Panc1 (cell line): ENCODE measurements around the gene DPAGT1. TPM values are rescaled to one million over a fixed set of nuclear protein-coding genes. Genes with fewer than 3 reads are reported as not detected.

Source experiments
- total RNA-seq: library from RNA; stranded (reverse); gene quantifications from one replicate; pipeline ENCODE4 v1.2.1, GENCODE V29; 2021; ENCODE audit not compliant: unreplicated experiment

DPAGT1 gene
- total RNA-seq, 1 experiment from 2014 or later: 72.1 TPM

Other genes starting within 250 kb of the DPAGT1 start
- gene CXCR5, start 218.0 kb downstream of the DPAGT1 start, total RNA-seq: not detected
- 234 TPM for gene BCL9L, start 175.9 kb downstream of the DPAGT1 start, total RNA-seq
- 0.92 TPM for gene UPK2, start 145.6 kb downstream of the DPAGT1 start, total RNA-seq
- gene FOXR1, start 130.1 kb downstream of the DPAGT1 start, total RNA-seq: not detected
- gene CENATAC, start 103.7 kb downstream of the DPAGT1 start, total RNA-seq: 45.4 TPM
- 1,083 TPM for gene RPS25, start 83.5 kb downstream of the DPAGT1 start, total RNA-seq
- gene TRAPPC4, start 83.1 kb downstream of the DPAGT1 start, total RNA-seq: 78.9 TPM
- 33.2 TPM for gene SLC37A4, start 71.0 kb downstream of the DPAGT1 start, total RNA-seq
- 268 TPM for gene HYOU1, start 44.6 kb downstream of the DPAGT1 start, total RNA-seq
- 28.2 TPM for gene VPS11, start 34.0 kb downstream of the DPAGT1 start, total RNA-seq
- 61.6 TPM for gene HMBS, start 17.0 kb downstream of the DPAGT1 start, total RNA-seq
- gene C2CD2L, start 5.5 kb upstream of the DPAGT1 start, total RNA-seq: 10.1 TPM
- 52.7 TPM for gene HINFP, start 19.7 kb upstream of the DPAGT1 start, total RNA-seq
- gene ABCG4, start 47.2 kb upstream of the DPAGT1 start, total RNA-seq: 0.39 TPM
- 25.2 TPM for gene NLRX1, start 66.9 kb upstream of the DPAGT1 start, total RNA-seq
- 0.23 TPM for gene NHERF4, start 83.6 kb upstream of the DPAGT1 start, total RNA-seq
- gene CBL, start 104.5 kb upstream of the DPAGT1 start, total RNA-seq: 69.9 TPM
- gene MCAM, start 215.3 kb upstream of the DPAGT1 start, total RNA-seq: 27.2 TPM
- 69.0 TPM for gene RNF26, start 232.7 kb upstream of the DPAGT1 start, total RNA-seq
- gene C1QTNF5, start 239.0 kb upstream of the DPAGT1 start, total RNA-seq: not detected
- not detected for gene MFRP, start 244.9 kb upstream of the DPAGT1 start, total RNA-seq